Measurements from ENCODE around the gene TANK. TPM values are rescaled to one million over a fixed set of nuclear protein-coding genes. Genes with fewer than 3 reads are reported as not detected.
"Not testable (repeated sequence)": the region's sequence is repeated elsewhere in the genome, so short reads cannot be mapped to it uniquely, and the experiment has no call there.

The TANK gene
- total RNA-seq, 1 experiment from 2014 or later, result 35.9 TPM

DNA sequence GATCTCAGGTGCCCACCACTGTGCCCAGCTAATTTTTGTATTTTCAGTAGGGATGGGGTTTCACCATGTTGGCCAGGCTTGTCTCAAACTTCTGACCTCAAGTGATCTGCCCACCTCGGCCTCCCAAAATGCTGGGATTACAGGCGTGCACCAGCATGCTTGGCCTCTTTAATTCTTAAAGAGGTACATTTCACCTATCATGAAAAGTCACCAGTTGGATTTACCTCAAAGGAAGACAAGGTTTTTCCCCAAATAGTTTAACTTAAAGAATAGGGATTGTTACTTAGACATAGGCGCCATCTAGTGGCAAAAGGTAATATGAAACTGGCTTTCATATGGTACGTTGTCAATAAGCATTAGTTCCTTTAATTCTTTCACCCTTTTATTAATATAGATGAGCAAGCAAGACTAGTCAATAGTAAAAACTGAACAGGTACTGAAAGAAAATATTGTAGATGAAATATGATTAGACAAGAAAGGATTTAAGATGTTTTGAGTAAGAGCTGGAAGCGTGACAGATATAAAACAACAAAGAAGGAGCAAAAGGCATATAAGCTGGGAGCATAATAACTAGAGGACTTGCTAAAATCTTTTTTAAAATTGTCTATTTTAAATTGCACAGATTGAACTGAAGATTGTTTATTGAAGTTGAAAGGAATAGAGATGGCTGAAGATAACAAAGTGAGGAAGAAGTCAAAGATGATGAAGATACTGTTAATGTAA is 113.0 kb downstream of the TANK start:
- Histone ChIP-seq H3K9me3 (ENCODE audit: low read depth, low read length, poor library complexity, severe bottlenecking) (no peaks in the 10 kb centered on the region), H3K36me3 (ENCODE audit: insufficient read depth, low read length, poor library complexity, severe bottlenecking) (no peaks in the 10 kb centered on the region), H3K4me3 (ENCODE audit: low read depth, low read length, poor library complexity, severe bottlenecking) (no peak overlapping the region), H3K27ac (ENCODE audit: low read depth, low read length, poor library complexity, severe bottlenecking) (no peak overlapping the region), H3K27me3 (replicated peaks; ENCODE audit: insufficient read depth, low read depth, low read length, poor library complexity) (no peaks in the 10 kb centered on the region), H3K4me1 (ENCODE audit: insufficient read depth, low read length, poor library complexity, severe bottlenecking) (no peaks in the 10 kb centered on the region)
- peak; percentile 75 for DNase-seq (ENCODE audit: low spot score)
- CTCF ChIA-PET, result interaction anchor here (1.2 kb wide), 1 partner anchor 50 kb away, joined by 3 read pairs; no protein-coding TSS in a partner anchor
- intact Hi-C loops (cut with micrococcal nuclease; ENCODE audit: unreplicated experiment), result loop anchor here (1.0 to 10.0 kb wide), 2 partner anchors 50 to 208 kb away; no protein-coding TSS in a partner anchor
- POLR2A ChIA-PET (ENCODE audit: low non-redundant PET), result interaction anchor here (0.6 kb wide), 1 partner anchor 228 kb away, joined by 3 read pairs; no protein-coding TSS in a partner anchor
- BruUV-seq (replicated peaks), result no TSS peak
- TF ChIP-seq EZH2 (IDR thresholded peaks at IDR 0.05; ENCODE audit: borderline replicate concordance, low read depth, low read length, poor library complexity, severe bottlenecking) (no peak), CTCF (conservative IDR thresholded peaks at IDR 0.05; ENCODE audit: low read depth, low read length) (peak; percentile 73)

DNA sequence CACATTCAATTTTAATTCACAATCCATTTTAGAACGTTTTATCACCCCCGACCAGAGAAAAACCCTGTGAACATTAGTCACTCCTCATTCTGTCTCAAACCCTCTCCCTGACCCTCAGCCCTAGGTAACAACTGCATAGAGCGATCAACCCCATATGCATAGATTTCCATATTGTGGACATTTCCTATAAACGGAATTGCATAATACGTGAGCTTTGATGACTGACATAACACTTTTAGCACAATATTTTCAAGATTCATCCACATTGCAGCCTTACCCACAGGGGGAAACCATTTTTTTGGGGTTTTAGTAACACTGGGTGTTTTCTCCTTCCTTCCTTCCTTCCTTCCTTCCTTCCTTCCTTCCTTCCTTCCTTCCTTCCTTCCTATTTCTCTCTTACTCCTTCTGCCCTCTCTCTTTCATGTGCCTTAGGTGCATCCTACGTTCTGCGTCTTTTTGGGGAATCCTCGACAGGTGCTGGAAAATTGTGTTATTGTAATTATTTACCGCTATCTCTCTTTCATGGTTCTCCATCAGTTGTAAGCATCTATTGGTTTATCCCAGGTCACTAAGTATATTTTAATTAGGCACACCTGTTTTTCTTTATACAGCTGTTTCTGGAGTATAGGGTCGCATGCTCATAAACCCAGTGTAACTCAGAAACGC is 118.5 kb downstream of the TANK start:
- DNase-seq (ENCODE audit: low spot score), result peak; percentile 35
- BruUV-seq (replicated peaks); CTCF ChIA-PET: not testable (repeated sequence)

GRCh38 chr2:161279230-161279815 is 119.1 kb downstream of the TANK start:
- H3K4me1 ChIP-seq (ENCODE audit: insufficient read depth, low read length, poor library complexity, severe bottlenecking), result peaks cover 12% of the 10 kb centered on the region
- intact Hi-C loops (cut with micrococcal nuclease; ENCODE audit: unreplicated experiment), result loop anchor here (10.0 kb wide), 1 partner anchor 215 kb away; no protein-coding TSS in a partner anchor
- H3K9me3 ChIP-seq (ENCODE audit: low read depth, low read length, poor library complexity, severe bottlenecking); DNase-seq (ENCODE audit: low spot score); POLR2A ChIA-PET (ENCODE audit: low non-redundant PET); H3K4me3 ChIP-seq (ENCODE audit: low read depth, low read length, poor library complexity, severe bottlenecking); H3K27me3 ChIP-seq (replicated peaks; ENCODE audit: insufficient read depth, low read depth, low read length, poor library complexity); CTCF ChIA-PET; BruUV-seq (replicated peaks); H3K27ac ChIP-seq (ENCODE audit: low read depth, low read length, poor library complexity, severe bottlenecking); H3K36me3 ChIP-seq (ENCODE audit: insufficient read depth, low read length, poor library complexity, severe bottlenecking): not testable (repeated sequence)

More for the DNA sequence above, 118.5 kb downstream of the TANK start:
- H3K4me3 ChIP-seq (ENCODE audit: low read depth, low read length, poor library complexity, severe bottlenecking); POLR2A ChIA-PET (ENCODE audit: low non-redundant PET); H3K27me3 ChIP-seq (replicated peaks; ENCODE audit: insufficient read depth, low read depth, low read length, poor library complexity); H3K27ac ChIP-seq (ENCODE audit: low read depth, low read length, poor library complexity, severe bottlenecking); H3K36me3 ChIP-seq (ENCODE audit: insufficient read depth, low read length, poor library complexity, severe bottlenecking); H3K9me3 ChIP-seq (ENCODE audit: low read depth, low read length, poor library complexity, severe bottlenecking); H3K4me1 ChIP-seq (ENCODE audit: insufficient read depth, low read length, poor library complexity, severe bottlenecking): not testable (repeated sequence)
- intact Hi-C loops (cut with micrococcal nuclease; ENCODE audit: unreplicated experiment), result loop anchor here (10.0 kb wide), 1 partner anchor 214 kb away; no protein-coding TSS in a partner anchor

DNA sequence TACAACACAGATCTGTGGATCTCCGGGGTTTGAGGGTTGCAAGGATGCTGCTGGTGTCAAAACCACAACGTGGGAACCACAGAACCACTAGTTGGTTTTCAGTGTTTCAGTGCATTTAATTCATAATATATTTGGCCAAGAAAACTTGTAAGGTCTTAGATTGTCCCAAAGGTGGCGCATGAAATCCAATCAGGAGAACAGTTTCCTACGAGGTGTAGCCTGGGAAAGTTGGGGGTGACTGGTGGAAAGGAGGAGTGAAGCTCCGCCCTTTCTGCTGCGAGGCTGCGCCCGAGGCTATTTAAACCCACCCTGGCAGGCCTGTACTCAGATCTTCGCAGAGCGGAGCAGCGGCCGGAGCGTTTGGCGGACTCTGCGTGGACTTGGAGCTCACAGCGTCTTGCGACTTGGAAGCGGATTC is 120.7 kb downstream of the TANK start:
- CTCF ChIA-PET; H3K4me3 ChIP-seq (ENCODE audit: low read depth, low read length, poor library complexity, severe bottlenecking); H3K27ac ChIP-seq (ENCODE audit: low read depth, low read length, poor library complexity, severe bottlenecking); H3K27me3 ChIP-seq (replicated peaks; ENCODE audit: insufficient read depth, low read depth, low read length, poor library complexity); BruUV-seq (replicated peaks); POLR2A ChIA-PET (ENCODE audit: low non-redundant PET); H3K9me3 ChIP-seq (ENCODE audit: low read depth, low read length, poor library complexity, severe bottlenecking); intact Hi-C loops (cut with micrococcal nuclease; ENCODE audit: unreplicated experiment); H3K36me3 ChIP-seq (ENCODE audit: insufficient read depth, low read length, poor library complexity, severe bottlenecking): not testable (repeated sequence)
- TF ChIP-seq CTCF (conservative IDR thresholded peaks at IDR 0.05; ENCODE audit: low read depth, low read length), result peak; percentile 41; the same call in 1 of the 2 replicates
- DNase-seq (ENCODE audit: low spot score), result peak; percentile 64
- peaks cover 12% of the 10 kb centered on the region for H3K4me1 ChIP-seq (ENCODE audit: insufficient read depth, low read length, poor library complexity, severe bottlenecking)

DNA sequence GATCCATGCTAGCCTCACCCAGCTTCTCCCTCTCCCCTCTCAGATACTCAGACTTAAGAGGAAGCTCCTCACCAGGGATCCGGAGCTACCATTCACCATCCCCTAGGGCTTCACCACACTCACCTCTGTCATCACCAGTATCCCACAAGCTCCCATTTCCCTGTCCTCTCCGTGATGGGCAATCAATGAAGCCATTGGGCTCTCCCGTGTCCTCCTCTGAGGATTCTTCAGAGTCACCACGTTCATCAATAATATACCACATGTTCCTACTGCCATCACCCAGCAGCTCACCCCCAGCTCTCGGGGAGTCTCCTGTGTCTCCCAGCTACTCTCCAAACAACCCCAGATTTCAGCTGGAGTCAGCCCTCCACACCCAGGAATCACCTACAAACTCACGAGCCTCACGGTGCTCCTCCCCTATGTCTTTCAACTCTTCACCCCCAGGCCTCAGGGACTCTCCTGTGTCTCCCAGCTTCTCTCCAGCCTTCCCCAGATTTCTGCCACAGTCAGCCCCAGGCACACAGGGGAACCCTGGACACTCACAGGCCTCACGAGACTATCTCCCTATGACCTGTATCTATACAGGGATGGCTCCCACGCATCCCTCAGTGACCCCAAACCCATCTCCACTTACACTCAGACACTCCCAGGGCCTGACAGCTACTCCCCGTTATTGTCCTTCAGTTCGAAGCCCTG is 121.5 kb downstream of the TANK start:
- H3K9me3 ChIP-seq (ENCODE audit: low read depth, low read length, poor library complexity, severe bottlenecking); CTCF ChIA-PET; H3K27me3 ChIP-seq (replicated peaks; ENCODE audit: insufficient read depth, low read depth, low read length, poor library complexity); BruUV-seq (replicated peaks); H3K4me3 ChIP-seq (ENCODE audit: low read depth, low read length, poor library complexity, severe bottlenecking); H3K27ac ChIP-seq (ENCODE audit: low read depth, low read length, poor library complexity, severe bottlenecking); DNase-seq (ENCODE audit: low spot score); intact Hi-C loops (cut with micrococcal nuclease; ENCODE audit: unreplicated experiment); H3K36me3 ChIP-seq (ENCODE audit: insufficient read depth, low read length, poor library complexity, severe bottlenecking): not testable (repeated sequence)
- peaks cover 12% of the 10 kb centered on the region for H3K4me1 ChIP-seq (ENCODE audit: insufficient read depth, low read length, poor library complexity, severe bottlenecking)
- POLR2A ChIA-PET (ENCODE audit: low non-redundant PET), result interaction anchor here (0.7 kb wide), 1 partner anchor 12 kb away, joined by 3 read pairs; no protein-coding TSS in a partner anchor
